ENCODE results near the gene ACOT2.
"Not testable (repeated sequence)": the region's sequence is repeated elsewhere in the genome, so short reads cannot be mapped to it uniquely, and the experiment has no call there.

- not testable (repeated sequence) for TF ChIP-seq CTCF (IDR thresholded peaks at IDR 0.05; ENCODE audit: borderline replicate concordance, extremely low read depth, low read length, poor library complexity, severe bottlenecking); EZH2 (IDR thresholded peaks at IDR 0.05; ENCODE audit: borderline replicate concordance, low read depth, low read length, severe bottlenecking)
Measured at GRCh38 chr14:73549097-73549496, 19.9 kb upstream of the ACOT2 start.
